HCT116 (cell line): ENCODE data around the gene USP8.

Experiments
- CBX3 ChIP-seq: IDR thresholded peaks from 2 replicates; pipeline ENCODE4 v1.6.1; 2012; ENCODE audit warnings: low read depth
- CTCF ChIP-seq, 3 experiments: fragments of 200-600 bp in 1 of 3; sonication (generic) in 1 of 3; IDR thresholded peaks in 2 of 3; conservative IDR thresholded peaks in 1 of 3; 2 replicates each; pipeline ENCODE4 v1.5.1; 2012 to 2017; ENCODE audit warnings: low read depth in 2 of 3, low read length in 2 of 3, antibody characterized with exemption in 1 of 3, borderline replicate concordance in 1 of 3, control low read depth in 1 of 3, mild to moderate bottlenecking in 1 of 3, mixed read lengths in 1 of 3, mixed run types in 1 of 3, moderate library complexity in 1 of 3; ENCODE audit not compliant: insufficient read depth in 1 of 3
- EZH2 ChIP-seq: fragments of 200-600 bp; sonication (generic); IDR thresholded peaks from 2 replicates; pipeline ENCODE4 v1.6.1; 2017; ENCODE audit warnings: antibody characterized with exemption, mixed run types
- RAD21 ChIP-seq: IDR thresholded peaks from 2 replicates; pipeline ENCODE4 v1.6.1; 2012; ENCODE audit warnings: low read depth, mild to moderate bottlenecking
- ZBTB33 ChIP-seq: IDR thresholded peaks from 2 replicates; pipeline ENCODE4 v1.6.1; 2011; ENCODE audit warnings: mild to moderate bottlenecking, low read length, moderate library complexity; ENCODE audit not compliant: insufficient replicate concordance; ENCODE audit errors: extremely low read depth
- ZNF274 ChIP-seq: fragments of 200-500 bp; sonication (Bioruptor generic); IDR thresholded peaks from 2 replicates; pipeline ENCODE4 v1.6.1; 2014; ENCODE audit warnings: mild to moderate bottlenecking, low read depth, low read length, inconsistent platforms

GRCh38 chr15:50562735-50563640, 138.8 kb downstream of the USP8 start:
- TF ChIP-seq CTCF (IDR thresholded peaks at IDR 0.05 in 2 of 3, conservative IDR thresholded peaks at IDR 0.05 in 1 of 3; ENCODE audit: borderline replicate concordance in 1 of 3, insufficient read depth in 1 of 3, low read depth in 2 of 3, low read length in 2 of 3) = no peak
- TF ChIP-seq EZH2 = no peak
- no peak for TF ChIP-seq CBX3
- TF ChIP-seq RAD21 = no peak
- TF ChIP-seq ZBTB33 = no peak
- no peak for TF ChIP-seq ZNF274
